GM06990 (cell line): ENCODE measurements around the gene GCDH.
"Not testable (repeated sequence)": the region's sequence is repeated elsewhere in the genome, so short reads cannot be mapped to it uniquely, and the experiment has no call there.

Experiments
- DNase-seq: peaks from one replicate; pipeline ENCODE4 v3.0.0-alpha.2; 2011; ENCODE audit not compliant: insufficient read length; ENCODE audit errors: extremely low read depth
- H3K27me3 ChIP-seq: replicated peaks from 2 replicates; pipeline ENCODE4 v1.6.0; 2011; ENCODE audit warnings: low read length; ENCODE audit not compliant: control insufficient read depth, insufficient read depth
- H3K36me3 ChIP-seq: 2 replicates; pipeline ENCODE4 v1.5.1; 2011; ENCODE audit warnings: low read length; ENCODE audit not compliant: control insufficient read depth, insufficient read depth
- H3K4me3 ChIP-seq: replicated peaks from 2 replicates; pipeline ENCODE4 v1.5.1; 2011; ENCODE audit warnings: low read depth, mild to moderate bottlenecking, control low read depth, low read length
- CTCF ChIP-seq: IDR thresholded peaks from 2 replicates; pipeline ENCODE4 v1.5.1; 2011; ENCODE audit warnings: low read length, control low read depth, mild to moderate bottlenecking, inconsistent platforms; ENCODE audit not compliant: insufficient read depth, poor library complexity, severe bottlenecking

The GCDH gene

GRCh38 chr19:12888006-12888603 is 2.9 kb upstream of the GCDH start:
- Histone ChIP-seq H3K36me3 (no peaks in the 10 kb centered on the region), H3K27me3 (no peaks in the 10 kb centered on the region), H3K4me3 (no peak overlapping the region)
- no peak for DNase-seq
- no peak for TF ChIP-seq CTCF

GRCh38 chr19:12890299-12890786 is 617 bp upstream of the GCDH start:
- not testable (repeated sequence) for H3K27me3 ChIP-seq, DNase-seq, H3K36me3 ChIP-seq
- H3K4me3 ChIP-seq, result peak overlapping the region; percentile 60

GRCh38 chr19:12891553-12892021 is 627 bp downstream of the GCDH start:
- Histone ChIP-seq H3K4me3 (peak overlapping the region; percentile 98), H3K36me3 (peaks cover 10% of the 10 kb centered on the region), H3K27me3 (no peaks in the 10 kb centered on the region)
- TF ChIP-seq CTCF, result no peak
- no peak for DNase-seq

GRCh38 chr19:12893582-12893981 is 2.6 kb downstream of the GCDH start:
- H3K27me3 ChIP-seq, result no peaks in the 10 kb centered on the region
- no peak overlapping the region for H3K4me3 ChIP-seq
- DNase-seq, result no peak
- no peak for TF ChIP-seq CTCF
- peaks cover 22% of the 10 kb centered on the region for H3K36me3 ChIP-seq

- H3K27me3 ChIP-seq, result no peaks in the 10 kb centered on the region
- TF ChIP-seq CTCF, result no peak
- peaks cover 22% of the 10 kb centered on the region for H3K36me3 ChIP-seq
- no peak overlapping the region for H3K4me3 ChIP-seq
- DNase-seq, result no peak
These were observed 5.5 kb downstream of the GCDH start for GRCh38 chr19:12896460-12896859.

- DNase-seq, result peak; percentile 61
- Histone ChIP-seq H3K36me3 (peaks cover 17% of the 10 kb centered on the region), H3K4me3 (no peak overlapping the region), H3K27me3 (no peaks in the 10 kb centered on the region)
- no peak for TF ChIP-seq CTCF
These were observed 9.0 kb downstream of the GCDH start for GRCh38 chr19:12899891-12900518.
